Measurements from ENCODE around the gene INPP5A. TPM values are rescaled to one million over a fixed set of nuclear protein-coding genes. Genes with fewer than 3 reads are reported as not detected.
A peak's percentile ranks its signal among the peaks of the same experiment; 100 is the strongest.

Gene INPP5A
- total RNA-seq, 1 donor from 2014 or later, result 30.6 TPM

GRCh38 chr10:132654121-132654571 is 116.6 kb downstream of the INPP5A start:
- Mint-ChIP-seq H3K27ac (no peak overlapping the region), H3K9me3 (ENCODE audit: low read depth) (no peaks in the 10 kb centered on the region), H3K36me3 (ENCODE audit: insufficient read depth) (peaks cover 10% of the 10 kb centered on the region), H3K4me1 (ENCODE audit: low read depth) (peaks cover 19% of the 10 kb centered on the region), H3K4me3 (ENCODE audit: low read depth) (no peak overlapping the region), H3K27me3 (peaks cover 9% of the 10 kb centered on the region)
- no peak for TF ChIP-seq CTCF (IDR thresholded peaks at IDR 0.05; ENCODE audit: unreplicated experiment)
- no peak for DNase-seq (ENCODE audit: low spot score, unreplicated experiment)

- Mint-ChIP-seq H3K9me3 (ENCODE audit: low read depth) (no peaks in the 10 kb centered on the region), H3K4me1 (ENCODE audit: low read depth) (peaks cover 21% of the 10 kb centered on the region), H3K27ac (no peak overlapping the region), H3K36me3 (ENCODE audit: insufficient read depth) (peaks cover 12% of the 10 kb centered on the region), H3K4me3 (ENCODE audit: low read depth) (no peak overlapping the region), H3K27me3 (peaks cover 9% of the 10 kb centered on the region)
- TF ChIP-seq CTCF (IDR thresholded peaks at IDR 0.05; ENCODE audit: unreplicated experiment), result peak; percentile 98
- peak; percentile 69 for DNase-seq (ENCODE audit: low spot score, unreplicated experiment)
Measured at GRCh38 chr10:132654708-132655661, 117.4 kb downstream of the INPP5A start.

- peaks cover 18% of the 10 kb centered on the region for H3K36me3 Mint-ChIP-seq (ENCODE audit: insufficient read depth)
- H3K27ac Mint-ChIP-seq, result no peak overlapping the region
- H3K27me3 Mint-ChIP-seq, result peaks cover 9% of the 10 kb centered on the region
- TF ChIP-seq CTCF (IDR thresholded peaks at IDR 0.05; ENCODE audit: unreplicated experiment), result no peak
- H3K4me3 Mint-ChIP-seq (ENCODE audit: low read depth), result no peak overlapping the region
- H3K9me3 Mint-ChIP-seq (ENCODE audit: low read depth), result no peaks in the 10 kb centered on the region
- no peak for DNase-seq (ENCODE audit: low spot score, unreplicated experiment)
- peaks cover 25% of the 10 kb centered on the region for H3K4me1 Mint-ChIP-seq (ENCODE audit: low read depth)
Measured at GRCh38 chr10:132655735-132656134, 118.1 kb downstream of the INPP5A start.

- Mint-ChIP-seq H3K27me3 (peaks cover 9% of the 10 kb centered on the region), H3K4me1 (ENCODE audit: low read depth) (peaks cover 25% of the 10 kb centered on the region), H3K27ac (peak overlapping the region; percentile 35), H3K9me3 (ENCODE audit: low read depth) (peaks cover under 1% of the 10 kb centered on the region), H3K36me3 (ENCODE audit: insufficient read depth) (peaks cover 21% of the 10 kb centered on the region), H3K4me3 (ENCODE audit: low read depth) (peak overlapping the region; percentile 7)
- DNase-seq (ENCODE audit: low spot score, unreplicated experiment), result no peak
- TF ChIP-seq CTCF (IDR thresholded peaks at IDR 0.05; ENCODE audit: unreplicated experiment), result no peak
Measured at GRCh38 chr10:132656283-132657126, 118.9 kb downstream of the INPP5A start.

- TF ChIP-seq CTCF (IDR thresholded peaks at IDR 0.05; ENCODE audit: unreplicated experiment), result no peak
Measured at GRCh38 chr10:132657127-132657706, 119.6 kb downstream of the INPP5A start.

More at GRCh38 chr10:132657127-132657706, 119.6 kb downstream of the INPP5A start:
- Mint-ChIP-seq H3K27me3 (peaks cover 6% of the 10 kb centered on the region), H3K36me3 (ENCODE audit: insufficient read depth) (peaks cover 23% of the 10 kb centered on the region), H3K4me1 (ENCODE audit: low read depth) (peaks cover 25% of the 10 kb centered on the region), H3K9me3 (ENCODE audit: low read depth) (peaks cover 5% of the 10 kb centered on the region), H3K27ac (no peak overlapping the region), H3K4me3 (ENCODE audit: low read depth) (no peak overlapping the region)
- DNase-seq (ENCODE audit: low spot score, unreplicated experiment), result no peak

Measured in progenitor cell of endocrine pancreas (in vitro differentiated cells).